Embryonic facial prominence (tissue), 1 donor: ENCODE results near the gene TSPAN18.

Experiments
- DNase-seq: peaks from one replicate; pipeline ENCODE4 v3.0.0-alpha.2; 2016; ENCODE audit errors: extremely low spot score

TSPAN18 gene

DNA sequence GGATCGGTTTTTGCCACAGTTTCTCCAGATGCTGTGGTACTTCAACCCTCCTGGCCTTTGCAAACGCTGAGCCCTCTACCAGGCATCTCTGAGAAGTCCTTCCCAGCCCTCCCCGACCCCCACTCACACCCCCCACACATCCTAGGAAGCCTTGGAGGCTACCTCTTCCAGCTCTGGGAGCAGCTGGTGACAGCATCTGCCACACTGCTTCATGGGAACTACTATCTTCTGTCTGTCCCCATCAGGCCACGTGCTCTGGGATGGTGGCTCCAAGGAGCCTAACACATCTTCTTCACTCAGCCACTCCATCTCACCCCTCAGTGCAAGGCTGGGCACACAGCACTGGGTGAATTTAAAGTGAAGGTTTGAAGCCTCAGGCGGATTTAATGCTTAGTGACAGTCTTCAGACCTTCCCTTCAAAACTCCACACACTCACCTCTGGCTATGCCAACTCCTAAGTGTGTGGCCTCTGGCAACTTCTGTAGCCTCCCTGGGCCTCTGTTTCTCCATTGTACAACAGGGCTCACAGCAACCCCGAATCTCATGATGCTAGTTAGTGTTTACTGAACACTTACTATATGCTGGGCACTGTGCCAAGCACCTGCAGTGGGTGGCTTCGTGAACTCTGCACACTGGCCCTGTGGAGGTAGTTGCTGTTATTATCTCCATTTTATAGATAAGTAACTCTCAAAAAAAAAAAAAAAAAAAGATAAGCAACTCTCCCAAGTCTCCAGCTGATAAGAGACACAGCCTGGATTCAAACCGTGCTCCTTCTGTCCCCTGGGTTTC is 231.2 kb downstream of the TSPAN18 start:
- no peak for DNase-seq

- DNase-seq, result no peak
Observed at GRCh38 chr11:44959064-44959463, 232.3 kb downstream of the TSPAN18 start.

DNA sequence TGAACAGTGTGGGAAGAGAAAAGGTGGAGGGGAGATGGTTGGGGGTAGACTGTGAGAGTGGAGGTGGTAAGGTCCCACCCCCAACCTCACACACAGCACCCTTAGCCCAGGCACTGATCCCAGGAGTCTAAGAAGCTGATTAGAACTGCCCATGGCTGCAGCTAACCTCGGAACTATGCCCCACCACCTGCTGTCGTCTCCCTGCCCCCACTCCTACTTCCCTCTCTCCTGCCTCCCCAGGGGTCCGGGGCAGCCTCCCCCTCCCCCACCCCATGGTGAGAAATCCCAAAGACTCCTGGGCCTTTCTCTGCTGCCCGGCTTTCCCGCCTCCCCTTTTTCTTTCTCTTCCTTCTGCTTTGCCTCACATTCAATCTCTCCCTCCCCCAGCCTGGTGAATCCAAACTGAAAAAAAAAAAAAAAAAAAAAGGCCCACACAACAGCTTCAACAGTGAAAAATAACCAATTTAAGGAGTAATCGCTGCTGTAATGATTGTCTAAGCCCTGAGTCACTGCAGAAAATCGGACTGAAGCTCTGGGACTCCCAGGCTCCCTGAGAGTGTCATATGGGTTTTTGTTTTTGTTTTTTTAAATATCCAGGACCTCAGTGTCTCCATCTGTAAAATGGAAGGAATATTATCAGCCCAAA is 233.6 kb downstream of the TSPAN18 start:
- no peak for DNase-seq

- DNase-seq, result no peak
Observed at GRCh38 chr11:44962464-44962863, 235.7 kb downstream of the TSPAN18 start.

DNA sequence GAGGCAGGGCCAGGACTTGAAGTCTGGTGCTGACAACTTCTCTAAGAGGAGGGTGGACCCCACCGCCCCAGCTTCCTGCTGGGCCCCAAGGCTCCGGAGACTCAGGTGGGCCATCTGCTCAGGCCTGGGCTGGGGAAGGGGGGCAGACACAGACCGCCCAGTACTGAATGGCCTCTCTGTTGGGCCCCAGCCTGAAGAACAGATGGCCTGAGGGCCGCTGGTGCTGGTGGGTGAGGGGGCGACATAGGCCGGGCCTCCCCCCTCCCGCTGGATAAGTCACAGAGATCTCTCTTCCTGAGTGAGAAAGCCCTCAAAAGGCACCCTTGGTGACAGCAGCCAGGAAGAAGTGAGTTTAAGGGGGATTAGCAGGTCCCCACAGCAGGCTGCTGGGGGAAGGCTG is 236.4 kb downstream of the TSPAN18 start:
- no peak for DNase-seq

DNA sequence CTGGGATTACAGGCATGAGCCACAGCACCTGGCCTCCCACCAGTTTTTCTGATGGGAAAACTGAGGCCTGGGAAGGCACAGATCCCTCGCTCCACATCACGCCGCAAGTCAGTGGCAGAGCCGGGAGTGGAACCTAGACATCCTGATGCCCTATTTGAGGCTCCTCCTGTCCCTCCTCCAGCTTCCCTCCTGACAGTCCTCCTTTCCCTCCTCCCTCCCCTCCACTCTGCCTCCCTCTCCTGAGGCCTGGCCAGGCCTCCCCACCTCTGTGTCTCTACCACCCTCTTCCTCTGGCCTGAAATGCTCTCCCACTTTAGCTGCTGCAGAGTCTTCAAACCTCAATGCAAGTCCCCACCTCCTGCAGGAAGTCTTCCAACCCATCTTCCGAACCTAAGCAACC is 237.2 kb downstream of the TSPAN18 start:
- no peak for DNase-seq

- DNase-seq, result no peak
Observed at GRCh38 chr11:44964526-44965209, 237.9 kb downstream of the TSPAN18 start.

DNA sequence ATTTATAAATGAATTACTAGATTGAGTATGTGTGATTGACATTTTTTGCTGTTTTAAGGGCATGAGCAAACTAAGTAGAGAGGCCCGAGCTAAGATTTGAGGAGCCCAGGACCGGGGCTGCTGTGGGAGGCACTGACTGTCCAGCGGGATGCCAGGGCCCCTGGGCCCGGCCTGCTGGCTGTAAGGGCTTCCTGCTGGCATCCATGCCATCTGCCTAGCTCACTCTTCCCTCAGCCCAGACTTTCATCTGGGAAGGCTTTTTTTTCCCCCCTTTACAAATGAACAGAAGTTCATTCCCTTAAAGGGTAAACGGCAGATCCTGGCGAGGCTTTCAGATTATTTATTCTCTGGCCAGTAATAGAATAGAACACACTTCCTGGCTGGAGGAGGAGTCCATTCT is 239.9 kb downstream of the TSPAN18 start:
- no peak for DNase-seq

DNA sequence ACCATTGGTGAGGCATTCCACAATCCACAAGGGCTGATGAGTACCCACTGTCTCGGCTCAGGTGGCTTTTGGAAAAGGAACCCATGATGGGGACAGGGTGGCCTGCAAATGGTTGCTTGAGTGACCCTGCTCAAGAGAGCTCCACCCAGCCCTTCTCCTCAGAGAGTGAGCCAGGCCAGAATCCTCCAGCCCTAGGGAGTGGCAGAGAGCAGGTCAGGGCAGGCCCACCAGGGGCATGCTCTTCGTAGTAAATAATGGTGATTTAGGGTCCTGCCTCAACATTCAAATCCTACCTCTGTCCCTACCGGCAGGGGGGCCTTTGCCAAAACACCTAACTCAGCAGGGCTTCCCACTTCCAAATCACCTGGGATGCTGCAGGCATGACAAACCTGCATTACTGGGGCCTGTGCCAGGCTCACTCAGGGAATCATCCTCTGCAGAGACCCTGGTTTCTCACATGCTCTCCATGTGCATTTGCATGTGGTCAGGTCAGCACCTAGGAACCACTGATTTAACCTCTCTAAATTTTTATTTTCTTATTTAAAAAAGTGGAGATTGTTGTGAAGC is 241.3 kb downstream of the TSPAN18 start:
- no peak for DNase-seq

DNA sequence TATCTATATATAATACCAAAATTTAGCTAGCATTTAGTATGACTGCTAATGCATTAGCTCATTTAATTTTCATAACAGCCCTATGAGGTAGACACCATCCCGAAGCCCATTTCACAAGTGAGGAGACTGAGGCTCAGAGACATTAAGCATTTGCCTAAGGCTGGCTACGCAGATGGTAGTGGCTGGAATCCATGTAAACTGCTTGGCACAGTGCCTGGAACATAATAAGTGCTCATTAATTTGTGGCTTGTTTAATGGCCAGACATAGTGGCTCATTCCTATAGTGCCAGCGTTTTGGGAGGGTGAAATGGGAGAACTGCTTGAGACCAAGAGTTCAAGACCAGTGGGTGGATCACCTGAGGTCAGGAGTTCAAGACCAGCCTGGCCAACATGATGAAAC is 241.7 kb downstream of the TSPAN18 start:
- no peak for DNase-seq

DNA sequence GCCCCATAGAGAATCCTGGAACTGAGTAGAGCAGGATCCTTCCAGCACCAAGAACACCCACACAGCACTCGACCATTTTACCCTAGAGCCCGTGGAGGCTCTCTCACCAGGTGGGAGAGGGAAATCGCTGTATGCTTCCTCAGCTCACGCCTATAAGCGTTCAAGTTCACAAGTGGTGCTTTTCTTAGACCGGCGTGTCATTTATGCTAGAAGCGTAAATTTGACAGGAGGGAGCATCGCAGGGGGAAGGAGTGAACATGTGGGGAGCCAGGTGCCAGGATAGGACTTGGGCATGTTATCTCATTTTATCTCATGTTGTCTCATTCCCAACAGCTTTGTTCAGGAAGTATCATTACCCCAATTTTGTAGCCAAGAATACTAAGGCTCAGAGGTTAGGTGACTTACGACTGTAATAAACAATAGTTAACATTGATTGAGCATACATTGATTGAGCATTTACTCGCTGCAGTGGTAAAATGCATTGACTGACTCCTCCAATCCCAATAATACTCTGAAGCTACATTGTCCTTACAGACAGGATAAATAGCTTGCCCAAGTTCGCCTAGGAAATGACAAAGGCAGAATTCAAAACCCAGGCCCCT is 243.0 kb downstream of the TSPAN18 start:
- no peak for DNase-seq

DNA sequence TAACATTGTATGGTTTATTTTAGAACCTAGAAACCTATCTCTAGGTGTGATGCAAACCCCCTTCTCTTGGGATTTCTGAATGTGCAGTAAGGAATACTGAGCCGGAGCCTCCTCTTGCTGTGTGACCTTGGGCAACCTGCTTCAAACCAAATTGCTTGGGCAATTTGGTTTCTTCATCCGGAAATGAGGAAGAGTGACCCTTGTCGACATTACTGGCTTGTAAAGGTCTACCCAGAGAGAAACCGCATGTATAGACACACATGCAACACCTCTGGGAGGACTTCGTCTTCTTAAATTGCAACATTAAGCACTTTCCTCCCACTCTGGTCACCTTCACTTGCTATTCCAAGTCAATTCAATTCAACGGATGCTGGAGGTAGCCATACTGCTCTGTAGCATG is 243.5 kb downstream of the TSPAN18 start:
- DNase-seq, result no peak

GRCh38 chr11:44971185-44971584 is 244.4 kb downstream of the TSPAN18 start:
- no peak for DNase-seq

DNA sequence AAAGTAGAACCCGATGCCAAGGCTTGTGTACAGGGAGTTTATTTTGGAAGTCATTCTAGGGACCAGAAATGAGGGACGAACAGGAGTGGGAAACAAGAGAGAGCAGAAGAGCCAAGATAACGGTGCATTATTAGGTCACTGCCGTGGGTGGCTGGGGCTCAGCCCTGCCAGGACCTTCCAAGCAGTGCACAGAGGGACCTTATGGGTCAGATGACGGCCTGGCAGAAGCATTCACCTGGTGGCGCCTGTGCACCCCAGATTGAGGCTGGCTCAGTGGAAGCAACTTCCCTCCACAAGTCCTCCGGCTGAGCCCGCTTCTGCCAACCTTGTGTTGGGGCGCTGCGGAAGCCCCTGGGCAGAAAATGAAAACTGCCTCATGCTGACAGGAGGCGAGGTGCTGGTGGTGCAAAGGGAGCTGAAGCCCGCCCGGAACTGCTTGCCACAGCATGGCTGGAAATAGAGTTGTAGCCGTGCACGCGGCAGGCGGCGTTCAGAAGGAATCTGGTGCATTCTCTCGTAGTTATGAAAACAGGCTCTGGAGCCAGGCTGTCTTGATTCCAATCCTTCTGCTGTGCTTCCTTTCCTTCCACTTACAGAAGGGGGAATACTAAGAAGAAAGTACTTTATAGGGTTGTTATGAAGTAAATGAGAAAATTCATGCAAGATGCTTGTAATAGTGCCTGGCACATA is 246.1 kb downstream of the TSPAN18 start:
- DNase-seq, result no peak

- DNase-seq, result no peak
Observed at GRCh38 chr11:44973632-44974401, 247.1 kb downstream of the TSPAN18 start.

- no peak for DNase-seq
Observed at GRCh38 chr11:44974402-44975000, 247.7 kb downstream of the TSPAN18 start.

GRCh38 chr11:44976576-44976975 is 249.8 kb downstream of the TSPAN18 start:
- DNase-seq, result no peak

DNA sequence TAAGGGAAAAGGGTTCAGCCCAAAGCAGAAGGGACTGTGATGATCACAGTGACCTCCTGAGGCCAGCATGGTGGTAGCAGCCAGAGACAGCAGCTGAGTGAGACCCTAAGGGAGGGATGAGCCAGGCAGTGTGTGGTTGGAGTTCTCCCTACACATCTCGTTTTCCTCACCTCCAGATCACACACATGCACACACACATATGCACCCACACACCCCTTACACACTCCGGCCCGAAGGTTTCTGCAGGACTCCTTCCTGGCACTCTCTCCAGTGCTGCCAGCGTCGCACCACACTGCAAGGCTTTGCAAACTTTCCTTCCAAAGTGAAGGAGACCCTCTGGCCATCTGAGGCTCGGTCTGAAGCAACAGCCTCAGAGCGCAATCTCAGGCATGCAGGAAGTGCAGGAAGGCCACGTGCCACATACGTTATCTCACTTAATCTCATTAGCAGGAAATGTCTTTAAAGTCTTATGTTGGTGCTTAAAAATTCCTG is 250.8 kb downstream of the TSPAN18 start:
- DNase-seq, result no peak

DNA sequence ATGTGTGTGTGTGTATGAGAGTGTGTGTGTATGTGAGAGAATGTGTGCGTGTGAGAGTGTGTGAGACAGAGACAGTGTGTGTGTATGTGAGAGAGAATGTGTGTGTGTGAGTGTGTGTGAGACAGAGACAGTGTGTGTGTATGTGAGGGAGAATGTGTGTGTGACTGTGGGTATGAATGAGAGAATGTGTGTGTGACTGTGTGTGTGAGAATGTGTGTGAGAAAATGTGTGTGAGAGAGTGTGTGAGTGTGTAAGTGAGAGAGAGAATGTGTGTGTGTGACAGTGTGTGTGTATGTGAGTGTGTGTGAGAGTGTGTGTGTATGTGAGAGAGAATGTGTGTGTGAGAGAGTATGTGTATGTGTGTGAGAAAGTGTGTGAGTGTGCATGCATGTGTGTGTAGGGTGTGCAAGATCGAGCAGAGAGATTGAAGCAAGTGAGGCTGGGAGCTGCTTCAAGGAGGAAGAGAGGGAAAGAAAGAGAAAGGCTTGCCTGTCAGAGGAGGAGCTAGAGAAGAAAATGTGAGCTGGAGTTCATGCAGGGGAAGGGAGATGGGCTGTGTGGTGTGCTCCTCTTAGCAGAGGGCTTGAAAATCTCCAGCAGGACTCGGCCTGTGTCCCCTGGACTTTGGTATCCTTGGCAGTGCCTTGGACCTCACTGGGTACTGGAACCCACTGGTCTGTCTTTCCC is 251.7 kb downstream of the TSPAN18 start:
- DNase-seq, result no peak

- no peak for DNase-seq
Observed at GRCh38 chr11:44978961-44979331, 252.2 kb downstream of the TSPAN18 start.
